ENCODE results near the gene PRR15L.
"Not testable (repeated sequence)": the region's sequence is repeated elsewhere in the genome, so short reads cannot be mapped to it uniquely, and the experiment has no call there.

The PRR15L gene

GRCh38 chr17:47957591-47958490 lies at the start of gene PRR15L:
PRR15L (minus strand) TSS chr17:47957883; CDS start chr17:47953234, 4,649 bp downstream.
- peak within 1 kb of the TSS; percentile 74 for H3K9ac ChIP-seq (ENCODE audit: low read length)
- no peak within 1 kb of the TSS for H3K27ac ChIP-seq (ENCODE audit: low read depth, low read length)
- H3K36me3 ChIP-seq (ENCODE audit: control insufficient read depth, insufficient read depth, low read length) = peaks cover 5% of the 10 kb centered on the region
- H3K4me3 ChIP-seq (ENCODE audit: low read length) = peak within 1 kb of the TSS; percentile 59
- no peaks in the 10 kb centered on the region for H3K27me3 ChIP-seq (ENCODE audit: control insufficient read depth, insufficient read depth, low read length)
- H3K4me1 ChIP-seq (ENCODE audit: control insufficient read depth, insufficient read depth, low read length) = no peaks in the 10 kb centered on the region

DNA sequence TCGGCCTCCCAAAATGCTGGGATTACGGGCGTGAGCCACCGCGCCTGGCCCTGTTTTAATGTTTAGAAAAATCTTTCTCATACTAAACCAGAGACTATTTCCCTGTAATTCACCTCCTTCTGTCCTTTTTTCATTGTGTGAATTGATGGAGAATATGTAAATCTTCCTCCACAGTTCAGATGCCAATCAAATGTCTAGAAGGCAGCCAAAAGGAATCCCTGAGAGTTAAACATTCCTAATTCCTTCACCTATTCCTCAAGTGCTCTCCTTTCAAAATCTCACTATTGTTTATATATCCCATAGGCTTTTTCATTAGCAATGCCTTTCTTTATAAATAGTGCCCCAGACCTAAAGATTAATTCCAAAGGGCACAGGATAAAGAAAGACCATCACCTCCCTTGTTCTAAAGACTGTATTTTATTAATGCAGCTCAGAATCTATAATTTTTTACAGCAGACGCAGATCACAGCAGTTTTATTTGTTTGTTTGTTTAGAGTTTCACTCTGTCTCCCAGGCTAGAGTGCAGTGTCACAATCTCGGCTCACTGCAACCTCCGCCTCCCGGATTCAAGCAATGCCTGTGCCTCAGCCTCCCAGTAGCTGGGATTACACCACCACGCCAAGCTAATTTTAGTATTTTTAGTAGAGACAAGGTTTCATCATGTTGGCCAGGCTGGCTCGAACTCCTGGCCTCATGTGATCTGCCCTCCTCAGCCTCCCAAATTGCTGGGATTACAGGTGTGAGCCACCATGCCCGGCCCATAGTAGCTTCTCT lies 49.4 kb upstream of the PRR15L start:
- no peak overlapping the region for H3K4me3 ChIP-seq (ENCODE audit: low read length)
- H3K9ac ChIP-seq (ENCODE audit: low read length) = no peak overlapping the region
- no peaks in the 10 kb centered on the region for H3K36me3 ChIP-seq (ENCODE audit: control insufficient read depth, insufficient read depth, low read length)
- peaks cover 8% of the 10 kb centered on the region for H3K27me3 ChIP-seq (ENCODE audit: control insufficient read depth, insufficient read depth, low read length)
- H3K4me1 ChIP-seq (ENCODE audit: control insufficient read depth, insufficient read depth, low read length) = no peaks in the 10 kb centered on the region
- H3K27ac ChIP-seq (ENCODE audit: low read depth, low read length) = no peak overlapping the region

DNA sequence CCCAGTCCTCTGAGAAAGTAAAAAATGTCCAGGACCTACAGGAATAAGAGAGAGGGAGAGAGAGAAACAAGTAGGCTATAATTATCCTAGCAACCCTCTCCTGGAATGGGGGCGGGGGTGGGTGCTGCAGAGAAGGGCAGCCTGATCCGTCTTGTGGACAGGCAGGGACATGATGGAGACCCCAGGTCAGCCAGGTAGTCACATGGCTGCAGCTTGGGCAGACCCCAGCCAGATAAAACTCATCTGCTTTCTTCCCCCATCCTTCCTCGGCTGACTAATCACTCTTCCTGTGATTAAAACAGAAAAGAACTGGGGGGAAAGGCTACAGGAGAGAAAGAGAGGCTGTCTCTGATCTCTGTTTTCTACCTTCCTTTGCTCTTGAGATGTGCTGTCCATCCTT lies 47.3 kb upstream of the PRR15L start:
- H3K27ac ChIP-seq (ENCODE audit: low read depth, low read length) = no peak overlapping the region
- H3K4me3 ChIP-seq (ENCODE audit: low read length) = no peak overlapping the region
- no peaks in the 10 kb centered on the region for H3K36me3 ChIP-seq (ENCODE audit: control insufficient read depth, insufficient read depth, low read length)
- H3K27me3 ChIP-seq (ENCODE audit: control insufficient read depth, insufficient read depth, low read length) = peaks cover 2% of the 10 kb centered on the region
- no peaks in the 10 kb centered on the region for H3K4me1 ChIP-seq (ENCODE audit: control insufficient read depth, insufficient read depth, low read length)
- no peak overlapping the region for H3K9ac ChIP-seq (ENCODE audit: low read length)

DNA sequence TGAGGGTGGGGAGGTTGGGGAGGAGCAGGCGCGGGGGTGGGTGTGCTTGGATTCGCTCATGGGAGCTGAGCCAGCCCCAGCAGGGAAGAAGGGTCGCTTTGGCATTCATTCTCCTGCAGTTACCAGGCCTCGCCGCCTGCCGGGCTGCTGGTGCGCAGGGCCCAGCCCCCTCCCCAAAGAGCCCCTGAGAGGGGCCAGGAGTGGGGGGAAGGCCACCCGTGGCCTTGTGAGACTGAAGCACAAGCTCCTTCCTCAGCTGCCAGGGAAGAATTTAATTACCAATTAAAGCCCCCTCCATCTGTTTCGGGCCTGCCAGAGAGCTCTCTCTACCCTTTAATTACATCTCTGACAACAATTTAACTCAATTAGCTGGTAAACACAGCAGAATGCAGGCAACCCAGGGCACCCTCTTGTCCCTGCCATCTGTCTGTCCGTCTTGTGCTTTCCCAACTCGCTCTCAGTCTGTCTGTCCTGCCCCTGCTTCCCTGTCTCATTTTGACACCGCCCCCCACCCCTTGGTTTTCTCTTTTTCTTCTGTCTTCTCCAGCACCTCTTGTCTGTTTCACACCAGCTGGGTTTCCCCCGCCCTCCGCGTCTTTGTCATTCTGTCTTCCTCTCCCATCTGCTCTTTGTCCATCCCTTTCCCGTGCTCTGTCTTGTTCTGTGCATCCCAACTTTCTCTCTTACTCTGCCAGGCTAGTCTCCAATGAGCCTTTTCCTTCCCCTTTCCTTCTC lies 45.9 kb upstream of the PRR15L start:
- H3K4me1 ChIP-seq (ENCODE audit: control insufficient read depth, insufficient read depth, low read length) = no peaks in the 10 kb centered on the region
- no peaks in the 10 kb centered on the region for H3K36me3 ChIP-seq (ENCODE audit: control insufficient read depth, insufficient read depth, low read length)
- no peak overlapping the region for H3K9ac ChIP-seq (ENCODE audit: low read length)
- H3K4me3 ChIP-seq (ENCODE audit: low read length) = no peak overlapping the region
- no peak overlapping the region for H3K27ac ChIP-seq (ENCODE audit: low read depth, low read length)
- peaks cover 2% of the 10 kb centered on the region for H3K27me3 ChIP-seq (ENCODE audit: control insufficient read depth, insufficient read depth, low read length)

- Histone ChIP-seq H3K27ac (ENCODE audit: low read depth, low read length) (no peak overlapping the region), H3K4me1 (ENCODE audit: control insufficient read depth, insufficient read depth, low read length) (no peaks in the 10 kb centered on the region), H3K27me3 (ENCODE audit: control insufficient read depth, insufficient read depth, low read length) (peaks cover 2% of the 10 kb centered on the region), H3K36me3 (ENCODE audit: control insufficient read depth, insufficient read depth, low read length) (no peaks in the 10 kb centered on the region), H3K4me3 (ENCODE audit: low read length) (no peak overlapping the region), H3K9ac (ENCODE audit: low read length) (no peak overlapping the region)
Observed at GRCh38 chr17:48002916-48003416, 45.3 kb upstream of the PRR15L start.

DNA sequence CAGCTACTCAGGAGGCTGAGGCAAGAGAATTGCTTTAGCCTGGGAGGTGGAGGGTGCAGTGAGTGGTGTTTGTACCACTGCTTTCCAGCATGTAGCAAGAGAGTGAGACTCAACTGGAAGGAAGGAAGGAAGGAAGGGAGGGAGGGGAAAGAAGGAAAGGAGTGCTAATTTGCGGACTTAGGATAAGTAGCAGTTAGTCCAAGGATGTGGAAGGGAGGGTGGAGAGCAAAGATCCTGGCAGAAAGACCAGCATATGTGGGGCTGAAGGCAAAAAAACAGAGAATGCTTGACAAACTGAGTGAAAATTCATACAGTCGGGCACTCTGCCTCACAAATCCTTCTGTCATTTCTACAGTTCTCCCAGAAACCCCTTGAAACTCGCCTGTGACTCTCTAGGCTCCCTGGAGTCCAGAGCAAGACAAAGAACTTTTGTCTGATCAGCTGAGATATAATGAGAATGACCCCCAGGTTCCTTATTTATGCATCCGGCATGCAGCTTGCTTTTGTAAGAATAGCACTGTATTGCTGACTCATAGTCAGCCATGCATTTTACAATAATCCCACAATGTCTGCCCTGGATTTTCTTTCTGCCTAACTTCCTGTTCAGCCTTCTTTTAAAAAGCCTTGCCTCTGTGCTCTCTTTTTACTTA lies 44.7 kb upstream of the PRR15L start:
- Histone ChIP-seq H3K4me1 (ENCODE audit: control insufficient read depth, insufficient read depth, low read length) (no peaks in the 10 kb centered on the region), H3K36me3 (ENCODE audit: control insufficient read depth, insufficient read depth, low read length) (no peaks in the 10 kb centered on the region), H3K9ac (ENCODE audit: low read length) (no peak overlapping the region), H3K27me3 (ENCODE audit: control insufficient read depth, insufficient read depth, low read length) (peaks cover 2% of the 10 kb centered on the region), H3K27ac (ENCODE audit: low read depth, low read length) (no peak overlapping the region), H3K4me3 (ENCODE audit: low read length) (no peak overlapping the region)

DNA sequence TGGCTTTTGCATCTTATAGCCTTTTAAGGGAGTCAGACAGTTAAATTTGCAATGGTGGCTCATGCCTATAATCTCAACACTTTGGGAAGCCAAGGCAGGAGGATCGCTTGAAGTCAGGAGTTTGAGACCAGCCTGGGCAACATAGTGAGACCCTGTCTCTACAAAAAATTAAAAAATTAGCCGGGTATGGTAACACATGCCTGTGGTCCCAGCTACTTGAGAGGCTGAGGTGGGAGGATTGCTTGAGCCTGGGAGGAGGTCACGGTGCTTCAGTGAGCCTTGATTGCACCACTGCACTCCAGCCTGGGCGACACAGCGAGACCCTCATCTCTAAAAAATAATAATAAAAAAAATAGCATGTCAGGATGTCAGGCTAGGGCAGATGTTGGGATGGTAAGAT lies 44.0 kb upstream of the PRR15L start:
- H3K9ac ChIP-seq (ENCODE audit: low read length); H3K27ac ChIP-seq (ENCODE audit: low read depth, low read length); H3K27me3 ChIP-seq (ENCODE audit: control insufficient read depth, insufficient read depth, low read length); H3K4me3 ChIP-seq (ENCODE audit: low read length); H3K36me3 ChIP-seq (ENCODE audit: control insufficient read depth, insufficient read depth, low read length); H3K4me1 ChIP-seq (ENCODE audit: control insufficient read depth, insufficient read depth, low read length): not testable (repeated sequence)

- Histone ChIP-seq H3K4me1 (ENCODE audit: control insufficient read depth, insufficient read depth, low read length) (no peaks in the 10 kb centered on the region), H3K36me3 (ENCODE audit: control insufficient read depth, insufficient read depth, low read length) (no peaks in the 10 kb centered on the region), H3K4me3 (ENCODE audit: low read length) (no peak overlapping the region), H3K27me3 (ENCODE audit: control insufficient read depth, insufficient read depth, low read length) (peaks cover 4% of the 10 kb centered on the region), H3K27ac (ENCODE audit: low read depth, low read length) (no peak overlapping the region), H3K9ac (ENCODE audit: low read length) (no peak overlapping the region)
Observed at GRCh38 chr17:48001197-48001596, 43.5 kb upstream of the PRR15L start.

DNA sequence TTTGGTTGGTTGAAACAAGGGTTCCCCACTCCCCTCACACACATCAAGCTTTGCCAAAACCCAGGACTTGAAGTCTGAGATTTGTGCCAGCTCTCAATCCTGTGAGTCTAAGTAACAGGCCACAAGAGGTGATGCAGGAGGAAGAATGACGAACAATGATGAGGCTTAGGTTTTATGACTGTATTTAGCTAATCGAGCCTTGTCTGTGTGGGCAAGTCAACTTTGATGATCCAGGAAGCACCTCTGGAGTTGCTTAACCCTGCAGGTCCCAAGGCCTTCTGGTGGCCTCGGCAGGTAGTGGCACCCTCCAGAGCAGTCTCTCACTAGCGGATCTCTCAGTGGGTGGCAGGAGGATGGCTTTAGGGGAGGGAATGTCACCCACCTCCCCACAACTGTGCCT lies 41.9 kb upstream of the PRR15L start:
- no peaks in the 10 kb centered on the region for H3K36me3 ChIP-seq (ENCODE audit: control insufficient read depth, insufficient read depth, low read length)
- no peak overlapping the region for H3K9ac ChIP-seq (ENCODE audit: low read length)
- H3K27me3 ChIP-seq (ENCODE audit: control insufficient read depth, insufficient read depth, low read length) = peaks cover 2% of the 10 kb centered on the region
- H3K4me3 ChIP-seq (ENCODE audit: low read length) = no peak overlapping the region
- no peaks in the 10 kb centered on the region for H3K4me1 ChIP-seq (ENCODE audit: control insufficient read depth, insufficient read depth, low read length)
- H3K27ac ChIP-seq (ENCODE audit: low read depth, low read length) = no peak overlapping the region

GRCh38 chr17:47998044-47998443 lies 40.4 kb upstream of the PRR15L start:
- no peak overlapping the region for H3K9ac ChIP-seq (ENCODE audit: low read length)
- no peaks in the 10 kb centered on the region for H3K36me3 ChIP-seq (ENCODE audit: control insufficient read depth, insufficient read depth, low read length)
- peaks cover 2% of the 10 kb centered on the region for H3K27me3 ChIP-seq (ENCODE audit: control insufficient read depth, insufficient read depth, low read length)
- H3K27ac ChIP-seq (ENCODE audit: low read depth, low read length) = no peak overlapping the region
- no peaks in the 10 kb centered on the region for H3K4me1 ChIP-seq (ENCODE audit: control insufficient read depth, insufficient read depth, low read length)
- no peak overlapping the region for H3K4me3 ChIP-seq (ENCODE audit: low read length)

- Histone ChIP-seq H3K9ac (ENCODE audit: low read length) (no peak overlapping the region), H3K4me3 (ENCODE audit: low read length) (no peak overlapping the region), H3K27me3 (ENCODE audit: control insufficient read depth, insufficient read depth, low read length) (peaks cover 2% of the 10 kb centered on the region), H3K4me1 (ENCODE audit: control insufficient read depth, insufficient read depth, low read length) (no peaks in the 10 kb centered on the region), H3K36me3 (ENCODE audit: control insufficient read depth, insufficient read depth, low read length) (no peaks in the 10 kb centered on the region), H3K27ac (ENCODE audit: low read depth, low read length) (no peak overlapping the region)
Observed at GRCh38 chr17:47997586-47997985, 39.9 kb upstream of the PRR15L start.

DNA sequence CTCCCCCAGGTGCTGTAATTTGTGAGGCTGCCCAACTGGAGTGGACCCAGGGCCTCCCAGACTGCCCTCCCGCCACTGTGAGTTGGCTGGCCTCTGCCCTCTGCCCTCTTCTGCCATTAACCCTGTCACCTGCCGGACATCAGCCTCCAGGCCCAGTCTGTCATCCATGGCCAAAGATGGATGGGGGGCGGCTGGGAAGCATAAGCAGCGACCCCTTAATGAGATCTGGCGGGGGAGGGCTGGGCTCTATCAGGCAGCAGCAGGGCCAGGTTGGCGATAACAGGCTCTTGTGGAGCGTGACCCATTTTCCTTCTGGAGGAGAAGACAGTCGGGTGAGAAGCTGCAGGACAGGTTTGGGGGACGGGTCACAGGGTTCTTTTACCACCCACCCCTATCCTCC lies 38.5 kb upstream of the PRR15L start:
- Histone ChIP-seq H3K36me3 (ENCODE audit: control insufficient read depth, insufficient read depth, low read length) (no peaks in the 10 kb centered on the region), H3K27me3 (ENCODE audit: control insufficient read depth, insufficient read depth, low read length) (peaks cover 2% of the 10 kb centered on the region), H3K27ac (ENCODE audit: low read depth, low read length) (no peak overlapping the region), H3K4me1 (ENCODE audit: control insufficient read depth, insufficient read depth, low read length) (no peaks in the 10 kb centered on the region), H3K4me3 (ENCODE audit: low read length) (no peak overlapping the region), H3K9ac (ENCODE audit: low read length) (no peak overlapping the region)
